ENCODE measurements around the gene VSTM5. TPM values are rescaled to one million over a fixed set of nuclear protein-coding genes. Genes with fewer than 3 reads are reported as not detected.

VSTM5 gene
- total and polyA plus RNA-seq, 10 donors = not detected

DNA sequence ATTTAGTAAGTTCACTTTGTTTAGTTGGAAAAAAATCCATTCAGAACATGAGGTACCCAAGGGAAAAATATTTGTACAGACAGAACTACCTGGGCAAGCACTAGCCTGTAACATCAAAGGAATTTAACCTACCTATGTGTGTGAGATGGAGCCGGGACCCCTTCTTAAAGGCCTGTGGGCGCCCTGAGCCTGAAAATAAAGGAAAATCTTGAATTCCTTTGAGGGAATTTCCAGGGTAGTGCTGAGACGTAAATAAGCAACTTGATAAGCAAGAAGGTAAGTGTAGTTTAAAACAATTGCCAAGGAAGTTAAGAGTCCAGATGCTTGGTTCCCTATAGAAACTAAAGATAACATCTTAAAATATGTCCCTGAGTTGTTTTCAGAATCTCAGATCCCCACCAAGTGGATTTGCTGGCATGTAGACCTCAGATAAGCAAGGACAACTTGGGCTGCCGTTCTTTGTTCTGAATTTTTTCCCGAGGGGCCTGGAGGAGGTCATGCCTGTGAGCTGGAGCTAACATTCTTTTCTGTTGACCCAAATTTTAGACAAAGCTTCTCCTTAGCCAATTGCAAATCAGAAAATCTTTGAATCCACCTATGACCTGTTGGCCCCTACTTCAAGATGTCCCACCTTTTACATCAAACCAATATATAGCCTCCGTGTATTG lies 35.3 kb downstream of the VSTM5 start:
- intact Hi-C loops (cut with DNase I; ENCODE audit: low total_unique reads) = no loop called here
- Histone ChIP-seq H3K4me3 (no peak overlapping the region), H3K9me3 (no peaks in the 10 kb centered on the region), H3K27me3 (replicated peaks in 1 of 7) (no peaks in the 10 kb centered on the region), H3K36me3 (peaks cover 0 to 76% (median 49%) of the 10 kb centered on the region in 6 donors), H3K27ac (no peak overlapping the region), H3K4me1 (no peaks in the 10 kb centered on the region)
- whole genome bisulfite sequencing, 5 donors = 93 to 95% (median 94%) methylated on average over 6 of the region's 6 CpGs
- TF ChIP-seq, protein P1, sequence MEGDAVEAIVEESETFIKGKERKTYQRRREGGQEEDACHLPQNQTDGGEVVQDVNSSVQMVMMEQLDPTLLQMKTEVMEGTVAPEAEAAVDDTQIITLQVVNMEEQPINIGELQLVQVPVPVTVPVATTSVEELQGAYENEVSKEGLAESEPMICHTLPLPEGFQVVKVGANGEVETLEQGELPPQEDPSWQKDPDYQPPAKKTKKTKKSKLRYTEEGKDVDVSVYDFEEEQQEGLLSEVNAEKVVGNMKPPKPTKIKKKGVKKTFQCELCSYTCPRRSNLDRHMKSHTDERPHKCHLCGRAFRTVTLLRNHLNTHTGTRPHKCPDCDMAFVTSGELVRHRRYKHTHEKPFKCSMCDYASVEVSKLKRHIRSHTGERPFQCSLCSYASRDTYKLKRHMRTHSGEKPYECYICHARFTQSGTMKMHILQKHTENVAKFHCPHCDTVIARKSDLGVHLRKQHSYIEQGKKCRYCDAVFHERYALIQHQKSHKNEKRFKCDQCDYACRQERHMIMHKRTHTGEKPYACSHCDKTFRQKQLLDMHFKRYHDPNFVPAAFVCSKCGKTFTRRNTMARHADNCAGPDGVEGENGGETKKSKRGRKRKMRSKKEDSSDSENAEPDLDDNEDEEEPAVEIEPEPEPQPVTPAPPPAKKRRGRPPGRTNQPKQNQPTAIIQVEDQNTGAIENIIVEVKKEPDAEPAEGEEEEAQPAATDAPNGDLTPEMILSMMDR (IDR thresholded peaks at IDR 0.05 in 8 of 11, conservative IDR thresholded peaks at IDR 0.05 in 3 of 11) = no peak
- TF ChIP-seq POLR2AphosphoS5 (IDR thresholded peaks at IDR 0.05) (no peak), POLR2A (IDR thresholded peaks at IDR 0.05) (no peak)
- no peak for DNase-seq

DNA sequence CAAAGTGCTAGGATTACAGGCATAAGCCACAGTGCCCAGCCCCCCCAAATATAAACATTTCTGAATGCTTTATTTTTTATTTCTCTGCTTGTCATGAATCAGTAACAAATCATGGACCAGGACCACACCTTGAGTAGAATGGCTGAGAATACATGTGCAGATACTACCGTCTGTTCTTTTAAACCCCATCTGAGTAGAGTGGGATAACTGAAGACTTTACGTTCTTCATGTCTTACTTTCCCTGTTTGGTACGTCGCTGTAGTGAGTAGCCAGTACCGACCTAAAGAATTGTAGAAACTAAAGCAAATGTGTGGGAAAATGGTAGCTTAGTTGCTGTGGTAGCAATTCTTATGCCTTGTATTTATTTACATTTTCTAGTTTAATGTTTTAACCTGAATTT lies 36.4 kb downstream of the VSTM5 start:
- no peak for DNase-seq
- WGBS, 5 donors = 97 to 99% (median 97%) methylated on average over 5 of the region's 5 CpGs
- Histone ChIP-seq H3K27ac (no peak overlapping the region), H3K4me3 (no peak overlapping the region), H3K4me1 (no peaks in the 10 kb centered on the region), H3K36me3 (peaks cover 4 to 85% (median 60%) of the 10 kb centered on the region in 6 donors), H3K27me3 (replicated peaks in 1 of 7) (no peaks in the 10 kb centered on the region), H3K9me3 (no peaks in the 10 kb centered on the region)
- TF ChIP-seq POLR2AphosphoS5 (IDR thresholded peaks at IDR 0.05) (no peak), POLR2A (IDR thresholded peaks at IDR 0.05) (no peak)
- TF ChIP-seq, protein P1 (IDR thresholded peaks at IDR 0.05 in 8 of 11, conservative IDR thresholded peaks at IDR 0.05 in 3 of 11) = no peak
- intact Hi-C loops (cut with DNase I; ENCODE audit: low total_unique reads) = no loop called here

DNA sequence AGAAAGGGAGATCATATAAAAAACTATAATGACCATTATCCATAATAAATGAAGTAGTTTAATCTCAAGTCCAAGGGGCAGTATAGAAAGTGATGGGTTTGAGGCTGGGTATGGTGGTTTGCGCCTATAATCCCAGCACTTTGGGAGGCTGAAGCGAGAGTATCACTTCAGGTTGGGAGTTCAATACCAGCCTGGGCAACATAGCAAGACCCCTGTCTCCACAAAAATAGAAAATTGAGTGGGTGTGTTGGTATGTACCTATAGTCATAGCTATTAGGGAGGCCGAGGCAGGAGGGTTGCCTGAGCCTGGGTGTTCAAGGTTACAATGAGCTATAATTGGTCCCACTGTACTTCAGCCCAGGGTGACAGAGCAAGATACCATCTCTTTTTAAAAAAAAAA lies 42.4 kb downstream of the VSTM5 start:
- no peak for TF ChIP-seq POLR2AphosphoS5 (IDR thresholded peaks at IDR 0.05)
- no peak for TF ChIP-seq POLR2A (IDR thresholded peaks at IDR 0.05)
- TF ChIP-seq, protein P1 (IDR thresholded peaks at IDR 0.05 in 8 of 11, conservative IDR thresholded peaks at IDR 0.05 in 3 of 11) = no peak
- intact Hi-C loops (cut with DNase I; ENCODE audit: low total_unique reads) = no loop called here
- DNase-seq = no peak
- peaks cover 8 to 100% (median 93%) of the 10 kb centered on the region in 6 donors for H3K36me3 ChIP-seq
- H3K27ac ChIP-seq = no peak overlapping the region
- no peaks in the 10 kb centered on the region for H3K9me3 ChIP-seq
- H3K4me1 ChIP-seq = no peaks in the 10 kb centered on the region
- H3K27me3 ChIP-seq (replicated peaks in 1 of 7) = no peaks in the 10 kb centered on the region
- H3K4me3 ChIP-seq = no peak overlapping the region
- WGBS, 5 donors = 93 to 100% (median 97%) methylated on average over 3 of the region's 3 CpGs

DNA sequence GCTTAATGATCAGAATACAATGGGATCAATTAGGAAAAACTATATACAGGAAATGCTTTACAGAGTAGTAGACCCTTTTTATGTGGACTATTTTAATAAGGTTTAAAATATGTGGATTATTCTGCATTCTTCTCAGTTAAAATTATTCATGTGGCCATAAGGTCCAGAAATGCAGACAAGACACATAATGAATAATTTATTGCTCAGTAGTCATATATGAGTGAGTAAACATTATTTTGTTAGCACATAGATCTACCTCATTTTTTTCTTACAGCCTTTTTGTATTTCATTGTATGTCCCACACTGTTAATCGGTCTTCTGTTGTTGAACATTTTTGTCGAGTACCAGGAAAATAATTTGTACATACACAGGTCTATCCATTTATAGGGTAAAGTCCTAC lies 45.5 kb downstream of the VSTM5 start:
- Histone ChIP-seq H3K36me3 (peaks cover 8 to 100% (median 84%) of the 10 kb centered on the region in 6 donors), H3K9me3 (no peaks in the 10 kb centered on the region), H3K27me3 (replicated peaks in 1 of 7) (no peaks in the 10 kb centered on the region), H3K4me3 (no peak overlapping the region), H3K27ac (no peak overlapping the region), H3K4me1 (no peaks in the 10 kb centered on the region)
- TF ChIP-seq POLR2A (IDR thresholded peaks at IDR 0.05) (no peak), POLR2AphosphoS5 (IDR thresholded peaks at IDR 0.05) (no peak)
- TF ChIP-seq, protein P1 (IDR thresholded peaks at IDR 0.05 in 8 of 11, conservative IDR thresholded peaks at IDR 0.05 in 3 of 11) = no peak
- no peak for DNase-seq
- WGBS, 5 donors = 93 to 100% (median 98%) methylated on average over 2 of the region's 2 CpGs
- intact Hi-C loops (cut with DNase I; ENCODE audit: low total_unique reads) = no loop called here
